OCI-LY7 (cell line): ENCODE results near the gene TNKS1BP1. TPM values are rescaled to one million over a fixed set of nuclear protein-coding genes. Genes with fewer than 3 reads are reported as not detected.

Source experiments
- BruUV-seq: library from RNA; stranded (reverse); fragments of 400-500 nt; replicated peaks from 2 replicates; lab custom pipeline; 2021; lab: Mats Ljungman, UMichigan
- CTCF ChIA-PET: fragments of 300-600 bp; sonication (Branson Sonifier 250); formaldehyde crosslinking; loops from one replicate; lab custom pipeline; 2022; ENCODE audit warnings: antibody characterized with exemption; ENCODE audit not compliant: unreplicated experiment; lab: Charles Lee
- POLR2A ChIA-PET: fragments of 300-600 bp; sonication (Branson Sonifier 250); formaldehyde crosslinking; loops from one replicate; lab custom pipeline; 2022; ENCODE audit warnings: antibody characterized with exemption; lab: Charles Lee
- DNase-seq: peaks from one replicate; pipeline ENCODE4 v3.0.0-alpha.2; 2015; ENCODE audit warnings: low spot score
- H2AFZ ChIP-seq: fragments of 200-600 bp; sonication (generic), shearing (Covaris generic); 2 replicates; pipeline ENCODE4 v1.6.1; 2014; ENCODE audit warnings: mild to moderate bottlenecking, antibody characterized with exemption, low read length, moderate library complexity
- H3K27ac ChIP-seq: fragments of 200-600 bp; sonication (generic); 2 replicates; pipeline ENCODE4 v1.5.1; 2014; ENCODE audit warnings: mixed run types, low read depth, mild to moderate bottlenecking, moderate library complexity, low read length, inconsistent platforms; ENCODE audit not compliant: poor library complexity, severe bottlenecking
- H3K36me3 ChIP-seq: fragments of 200-600 bp; sonication (generic); 2 replicates; pipeline ENCODE4 v1.6.1; 2014; ENCODE audit warnings: mild to moderate bottlenecking, antibody characterized with exemption, low read length, moderate library complexity, mixed read lengths; ENCODE audit not compliant: insufficient read depth
- H3K4me1 ChIP-seq: fragments of 200-600 bp; sonication (generic); 2 replicates; pipeline ENCODE4 v1.5.1; 2014; ENCODE audit warnings: mild to moderate bottlenecking, low read length; ENCODE audit not compliant: insufficient read depth, poor library complexity, severe bottlenecking
- H3K4me2 ChIP-seq: fragments of 200-600 bp; sonication (generic); 2 replicates; pipeline ENCODE4 v1.6.1; 2014; ENCODE audit warnings: mild to moderate bottlenecking, low read length
- H3K4me3 ChIP-seq: fragments of 200-600 bp; sonication (generic); 2 replicates; pipeline ENCODE4 v1.5.1; 2014; ENCODE audit warnings: mild to moderate bottlenecking, low read depth, low read length; ENCODE audit not compliant: poor library complexity, severe bottlenecking
- H3K79me2 ChIP-seq: fragments of 200-600 bp; sonication (generic); 2 replicates; pipeline ENCODE4 v1.6.1; 2016; ENCODE audit warnings: low read depth, mild to moderate bottlenecking, low read length, moderate library complexity, mixed read lengths; ENCODE audit not compliant: insufficient read depth
- H3K9me2 ChIP-seq: fragments of 200-600 bp; sonication (generic); 2 replicates; pipeline ENCODE4 v1.6.1; 2016; ENCODE audit warnings: mild to moderate bottlenecking, low read length, mixed read lengths; ENCODE audit not compliant: insufficient read depth
- H3K9me3 ChIP-seq: fragments of 200-600 bp; sonication (generic); 2 replicates; pipeline ENCODE4 v1.6.1; 2014; ENCODE audit warnings: mild to moderate bottlenecking, mixed run types, low read length, mixed read lengths
- H4K20me1 ChIP-seq: fragments of 200-600 bp; sonication (generic); 2 replicates; pipeline ENCODE4 v1.6.1; 2014; ENCODE audit warnings: mild to moderate bottlenecking, antibody characterized with exemption, low read length, moderate library complexity, mixed read lengths; ENCODE audit not compliant: insufficient read depth
- EZH2phosphoT487 ChIP-seq: fragments of 200-600 bp; sonication (generic); IDR thresholded peaks from 2 replicates; pipeline ENCODE4 v1.6.1; 2018; ENCODE audit warnings: low read depth, borderline replicate concordance, mild to moderate bottlenecking, mixed run types, antibody characterized with exemption, low read length, moderate library complexity, mixed read lengths
- intact Hi-C: fragments of 100-400 bp; cut with micrococcal nuclease; formaldehyde crosslinking; loops from one replicate; pipeline ENCODE4 v1.10.0; 2022; ENCODE audit not compliant: unreplicated experiment
- total RNA-seq, 2 experiments: library from RNA; depleted of rRNA in 1 of 2; stranded (reverse); fragments of >200 nt in 1 of 2; shearing (Covaris generic) in 1 of 2; gene quantifications; 2 replicates each; pipeline ENCODE4 v1.2.3, GENCODE V29; 2014 to 2022
- TF ChIP-seq, protein P1 (sequence below): fragments of 200-600 bp; sonication (generic); conservative IDR thresholded peaks from 2 replicates; pipeline ENCODE4 v1.5.1; 2014; ENCODE audit warnings: mild to moderate bottlenecking, antibody characterized with exemption, low read length, moderate library complexity, mixed read lengths

TNKS1BP1 gene
- total RNA-seq, 2 experiments from 2014 or later, result 5.3 to 16.4 TPM

DNA sequence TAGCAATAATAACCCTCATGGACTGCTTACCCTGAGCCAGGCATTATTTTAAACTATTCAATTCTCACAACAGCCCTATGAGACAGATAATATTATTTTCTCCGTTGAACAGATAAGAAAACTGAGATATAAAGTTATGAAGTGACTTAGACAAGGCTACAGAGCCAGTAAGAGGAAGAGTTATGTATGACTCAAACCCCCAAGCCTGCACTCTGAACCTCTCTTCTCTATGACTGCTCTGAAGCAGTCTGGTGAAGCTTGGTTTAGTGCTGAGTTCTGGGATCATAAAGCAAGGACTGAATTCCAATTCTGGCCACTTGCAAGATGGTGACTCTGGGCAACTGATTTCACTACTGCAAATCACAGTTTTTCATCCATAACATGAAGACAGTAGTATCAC, 34.5 kb downstream of the TNKS1BP1 start:
- H2AFZ ChIP-seq, result no peak overlapping the region
- no peaks in the 10 kb centered on the region for H4K20me1 ChIP-seq
- ChIA-PET POLR2A (no interaction called here), CTCF (no interaction called here)
- no peak overlapping the region for H3K27ac ChIP-seq
- BruUV-seq, result no TSS peak
- no peaks in the 10 kb centered on the region for H3K36me3 ChIP-seq
- no peaks in the 10 kb centered on the region for H3K9me2 ChIP-seq
- no peaks in the 10 kb centered on the region for H3K79me2 ChIP-seq
- no peak overlapping the region for H3K4me3 ChIP-seq
- TF ChIP-seq, protein P1, sequence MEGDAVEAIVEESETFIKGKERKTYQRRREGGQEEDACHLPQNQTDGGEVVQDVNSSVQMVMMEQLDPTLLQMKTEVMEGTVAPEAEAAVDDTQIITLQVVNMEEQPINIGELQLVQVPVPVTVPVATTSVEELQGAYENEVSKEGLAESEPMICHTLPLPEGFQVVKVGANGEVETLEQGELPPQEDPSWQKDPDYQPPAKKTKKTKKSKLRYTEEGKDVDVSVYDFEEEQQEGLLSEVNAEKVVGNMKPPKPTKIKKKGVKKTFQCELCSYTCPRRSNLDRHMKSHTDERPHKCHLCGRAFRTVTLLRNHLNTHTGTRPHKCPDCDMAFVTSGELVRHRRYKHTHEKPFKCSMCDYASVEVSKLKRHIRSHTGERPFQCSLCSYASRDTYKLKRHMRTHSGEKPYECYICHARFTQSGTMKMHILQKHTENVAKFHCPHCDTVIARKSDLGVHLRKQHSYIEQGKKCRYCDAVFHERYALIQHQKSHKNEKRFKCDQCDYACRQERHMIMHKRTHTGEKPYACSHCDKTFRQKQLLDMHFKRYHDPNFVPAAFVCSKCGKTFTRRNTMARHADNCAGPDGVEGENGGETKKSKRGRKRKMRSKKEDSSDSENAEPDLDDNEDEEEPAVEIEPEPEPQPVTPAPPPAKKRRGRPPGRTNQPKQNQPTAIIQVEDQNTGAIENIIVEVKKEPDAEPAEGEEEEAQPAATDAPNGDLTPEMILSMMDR, result no peak
- no peak for TF ChIP-seq EZH2phosphoT487
- no peak overlapping the region for H3K4me2 ChIP-seq
- no peaks in the 10 kb centered on the region for H3K4me1 ChIP-seq
- intact Hi-C loops, result no loop called here
- DNase-seq, result no peak
- H3K9me3 ChIP-seq, result no peaks in the 10 kb centered on the region

DNA sequence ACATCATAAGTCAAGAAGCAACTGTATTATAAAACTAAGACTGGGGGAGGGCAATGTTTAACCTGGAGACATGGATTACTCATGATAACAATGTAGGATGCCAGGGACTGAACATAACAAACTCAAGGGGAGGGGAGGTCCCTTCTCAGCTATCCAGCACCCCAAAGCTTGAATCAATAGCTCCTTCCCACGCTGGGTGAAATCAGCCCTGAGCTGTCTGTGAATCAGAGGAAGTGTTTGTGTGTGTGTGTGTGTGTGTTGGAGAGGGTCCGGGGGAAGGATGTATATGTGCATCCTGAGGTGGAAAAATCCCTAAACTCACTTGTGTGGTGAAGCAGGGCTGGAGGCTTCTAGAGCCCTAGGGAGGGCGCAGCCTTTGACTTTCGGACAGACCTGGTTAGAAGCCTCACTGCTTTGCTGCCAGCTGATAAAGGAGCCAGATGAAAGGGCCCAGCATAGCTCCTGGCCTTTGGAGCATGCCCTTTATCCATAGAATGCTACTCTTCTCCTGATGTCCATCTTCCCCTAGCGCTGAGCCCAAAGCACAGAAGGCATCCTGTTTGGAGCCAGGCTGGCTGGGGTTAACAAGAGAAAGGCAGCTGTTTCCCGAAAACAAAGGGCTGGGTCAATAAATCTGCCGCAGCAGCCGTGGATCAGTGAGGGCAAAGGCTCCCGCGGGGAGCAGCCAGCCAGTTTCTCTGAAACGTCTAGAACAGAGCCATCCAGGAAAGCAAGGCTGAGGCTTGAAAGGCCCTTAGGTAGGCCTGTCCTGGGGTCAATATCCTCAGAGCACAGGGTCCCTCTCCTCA, 35.8 kb downstream of the TNKS1BP1 start:
- Histone ChIP-seq H3K9me2 (no peaks in the 10 kb centered on the region), H3K27ac (no peak overlapping the region), H3K4me1 (no peaks in the 10 kb centered on the region), H3K36me3 (no peaks in the 10 kb centered on the region), H3K9me3 (no peaks in the 10 kb centered on the region), H3K4me3 (no peak overlapping the region), H3K79me2 (no peaks in the 10 kb centered on the region), H2AFZ (no peak overlapping the region), H4K20me1 (no peaks in the 10 kb centered on the region), H3K4me2 (no peak overlapping the region)
- no peak for DNase-seq
- ChIA-PET CTCF (interaction anchor here (0.6 kb wide), 1 partner anchor 845 kb away, joined by 3 read pairs; no protein-coding TSS in a partner anchor), POLR2A (no interaction called here)
- no TSS peak for BruUV-seq
- TF ChIP-seq EZH2phosphoT487, result no peak
- TF ChIP-seq, protein P1, result no peak
- intact Hi-C loops, result no loop called here

DNA sequence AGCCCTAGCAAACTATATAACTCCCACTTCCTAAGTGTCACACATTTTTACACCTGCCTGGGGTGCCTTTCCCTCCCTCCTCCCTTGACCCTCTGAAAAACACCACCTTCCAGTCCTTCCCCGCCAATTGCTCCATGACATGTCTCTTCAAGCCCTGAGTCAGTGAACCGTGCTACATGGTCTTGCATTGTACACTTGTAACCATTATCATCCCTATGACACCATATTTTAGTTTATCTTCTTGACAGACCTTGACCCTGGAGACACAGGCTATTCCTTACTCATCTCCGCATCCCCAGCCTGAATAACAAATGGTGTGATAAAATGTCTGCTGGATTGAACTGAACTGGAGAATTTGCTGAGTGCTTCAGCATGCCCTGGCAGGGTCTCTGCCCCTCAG, 36.9 kb downstream of the TNKS1BP1 start:
- H4K20me1 ChIP-seq, result no peaks in the 10 kb centered on the region
- H3K27ac ChIP-seq, result no peak overlapping the region
- TF ChIP-seq, protein P1, result no peak
- TF ChIP-seq EZH2phosphoT487, result no peak
- H3K4me3 ChIP-seq, result no peak overlapping the region
- no peak overlapping the region for H3K4me2 ChIP-seq
- CTCF ChIA-PET, result no interaction called here
- no peaks in the 10 kb centered on the region for H3K79me2 ChIP-seq
- no peaks in the 10 kb centered on the region for H3K9me3 ChIP-seq
- H3K9me2 ChIP-seq, result no peaks in the 10 kb centered on the region
- no peaks in the 10 kb centered on the region for H3K36me3 ChIP-seq
- POLR2A ChIA-PET, result no interaction called here
- intact Hi-C loops, result no loop called here
- no peaks in the 10 kb centered on the region for H3K4me1 ChIP-seq
- no TSS peak for BruUV-seq
- H2AFZ ChIP-seq, result no peak overlapping the region
- DNase-seq, result no peak
